HG03025 (cell line): ENCODE measurements around the gene A2ML1.
"Not testable (repeated sequence)": the region's sequence is repeated elsewhere in the genome, so short reads cannot be mapped to it uniquely, and the experiment has no call there.

Experiments
- ATAC-seq: cut with Tn5 transposase; IDR thresholded peaks from one replicate; pipeline ENCODE4 v1.9.1; 2021; ENCODE audit warnings: mild to moderate bottlenecking, moderate library complexity; ENCODE audit not compliant: unreplicated experiment, low FRiP score

A2ML1 gene

GRCh38 chr12:8816448-8817050 lies 5.9 kb upstream of the A2ML1 start:
- no peak for ATAC-seq

GRCh38 chr12:8817856-8818255 lies 4.6 kb upstream of the A2ML1 start:
- no peak for ATAC-seq

GRCh38 chr12:8818526-8818925 lies 3.9 kb upstream of the A2ML1 start:
- ATAC-seq, result no peak

GRCh38 chr12:8819666-8819980 lies 2.8 kb upstream of the A2ML1 start:
- ATAC-seq, result no peak

GRCh38 chr12:8820676-8821407 lies 1.6 kb upstream of the A2ML1 start:
- ATAC-seq, result not testable (repeated sequence)

- ATAC-seq, result no peak
Observed at GRCh38 chr12:8821591-8821990, 830 bp upstream of the A2ML1 start.

GRCh38 chr12:8823565-8824300 lies 1.3 kb downstream of the A2ML1 start:
- no peak for ATAC-seq

GRCh38 chr12:8827551-8828256 lies 5.3 kb downstream of the A2ML1 start:
- ATAC-seq, result no peak

- no peak for ATAC-seq
Observed at GRCh38 chr12:8828257-8829124, 6.1 kb downstream of the A2ML1 start.

GRCh38 chr12:8829125-8829518 lies 6.7 kb downstream of the A2ML1 start:
- no peak for ATAC-seq

- ATAC-seq, result no peak
Observed at GRCh38 chr12:8829621-8830020, 7.2 kb downstream of the A2ML1 start.

GRCh38 chr12:8831116-8831515 lies 8.7 kb downstream of the A2ML1 start:
- ATAC-seq, result no peak

- no peak for ATAC-seq
Observed at GRCh38 chr12:8832500-8832899, 10.1 kb downstream of the A2ML1 start.

- no peak for ATAC-seq
Observed at GRCh38 chr12:8834230-8834629, 11.8 kb downstream of the A2ML1 start.

GRCh38 chr12:8837291-8837690 lies 14.9 kb downstream of the A2ML1 start:
- ATAC-seq, result no peak

- ATAC-seq, result no peak
Observed at GRCh38 chr12:8840321-8840720, 17.9 kb downstream of the A2ML1 start.

- ATAC-seq, result no peak
Observed at GRCh38 chr12:8840938-8841633, 18.7 kb downstream of the A2ML1 start.

GRCh38 chr12:8841778-8842177 lies 19.4 kb downstream of the A2ML1 start:
- no peak for ATAC-seq

- ATAC-seq, result no peak
Observed at GRCh38 chr12:8844665-8845064, 22.2 kb downstream of the A2ML1 start.

- no peak for ATAC-seq
Observed at GRCh38 chr12:8846305-8846704, 23.9 kb downstream of the A2ML1 start.
